OCI-M2 (cell line): ENCODE measurements around the gene LCN15.
"Not testable (repeated sequence)": the region's sequence is repeated elsewhere in the genome, so short reads cannot be mapped to it uniquely, and the experiment has no call there.

Experiments used
- DNase-seq: peaks from one replicate; lab custom pipeline; 2025; ENCODE audit not compliant: unreplicated experiment; lab: John Stamatoyannopoulos, UW

The LCN15 gene, protein sequence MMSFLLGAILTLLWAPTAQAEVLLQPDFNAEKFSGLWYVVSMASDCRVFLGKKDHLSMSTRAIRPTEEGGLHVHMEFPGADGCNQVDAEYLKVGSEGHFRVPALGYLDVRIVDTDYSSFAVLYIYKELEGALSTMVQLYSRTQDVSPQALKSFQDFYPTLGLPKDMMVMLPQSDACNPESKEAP

DNA sequence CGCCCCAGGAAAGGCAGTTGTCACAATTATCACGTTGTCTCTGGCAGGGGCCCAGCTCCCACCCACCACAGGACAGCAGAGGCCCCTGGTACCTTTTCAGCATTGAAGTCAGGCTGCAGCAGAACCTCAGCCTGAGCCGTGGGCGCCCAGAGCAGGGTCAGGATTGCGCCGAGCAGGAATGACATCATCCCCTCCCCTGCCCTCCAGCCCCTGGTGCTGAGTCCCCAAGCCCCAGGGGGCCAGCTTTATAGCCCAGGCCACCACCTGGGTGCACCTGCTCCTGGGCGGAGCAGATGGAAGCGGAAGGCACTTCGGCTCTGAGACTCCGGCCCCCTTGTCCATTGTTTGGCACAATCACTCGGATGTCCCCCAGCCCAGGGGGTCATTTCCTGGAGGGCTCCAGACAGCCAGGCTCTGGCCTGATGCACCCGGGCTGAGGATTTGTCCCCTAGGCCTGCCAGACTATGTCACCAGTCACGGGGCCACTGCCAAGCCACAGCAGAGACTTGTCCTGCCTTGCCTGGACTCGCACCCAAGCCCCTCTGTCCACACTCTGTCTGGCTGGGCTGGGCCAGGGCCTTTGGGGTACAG lies at the start of gene LCN15:
Gene LCN15, minus strand, starts transcription at position 218 of the 591 bp plus-strand sequence. Its CDS starts 30 bp downstream, at position 188.
- no peak for DNase-seq

DNA sequence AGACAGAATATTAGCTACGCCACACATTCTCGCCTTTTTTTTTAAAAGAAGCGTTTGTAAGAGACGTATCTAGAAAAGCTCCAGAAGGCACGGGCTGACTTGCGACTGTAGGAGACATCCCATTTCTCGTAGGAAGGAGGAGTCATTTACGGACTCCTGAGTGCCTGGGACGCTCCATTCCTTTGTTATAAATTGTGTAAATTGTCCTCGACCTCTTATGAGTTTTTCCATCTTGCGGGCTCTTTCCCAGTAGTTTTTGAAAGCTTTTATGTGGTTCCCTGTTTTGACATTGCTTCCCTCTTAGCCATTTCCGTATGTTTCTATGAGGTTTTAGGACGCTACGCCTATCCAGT lies 44.5 kb upstream of the LCN15 start:
- DNase-seq: no peak

DNA sequence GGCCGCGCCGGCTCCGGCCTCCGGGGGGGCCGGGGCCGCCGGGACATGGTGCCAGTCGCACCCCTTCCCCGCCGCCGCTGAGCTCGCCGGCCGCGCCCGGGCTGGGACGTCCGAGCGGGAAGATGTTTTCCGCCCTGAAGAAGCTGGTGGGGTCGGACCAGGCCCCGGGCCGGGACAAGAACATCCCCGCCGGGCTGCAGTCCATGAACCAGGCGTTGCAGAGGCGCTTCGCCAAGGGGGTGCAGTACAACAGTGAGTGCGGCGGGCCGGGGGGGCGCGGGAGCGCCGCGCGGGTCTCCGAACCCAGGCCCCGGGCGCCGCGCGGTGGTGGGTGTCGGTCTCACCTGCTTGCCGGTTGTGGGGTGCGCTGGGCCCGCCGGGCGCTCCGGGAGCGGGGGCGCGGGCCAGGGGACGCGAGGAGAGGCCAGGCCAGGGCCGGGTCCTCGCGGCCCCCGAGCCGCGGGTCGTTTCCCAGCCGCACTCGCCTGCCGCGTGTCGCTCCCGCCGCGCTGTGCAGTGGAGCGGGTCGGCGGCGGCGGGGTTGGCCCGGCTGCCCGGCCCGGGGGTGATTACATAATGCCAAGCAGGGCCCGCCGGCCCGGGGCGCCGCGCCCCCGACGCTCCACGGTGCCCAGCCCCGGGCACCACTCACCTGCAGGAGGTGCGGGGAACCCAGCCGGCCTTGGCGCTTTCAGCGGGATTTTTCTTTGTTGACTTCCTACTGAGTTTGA lies 43.9 kb upstream of the LCN15 start:
- no peak for DNase-seq

DNA sequence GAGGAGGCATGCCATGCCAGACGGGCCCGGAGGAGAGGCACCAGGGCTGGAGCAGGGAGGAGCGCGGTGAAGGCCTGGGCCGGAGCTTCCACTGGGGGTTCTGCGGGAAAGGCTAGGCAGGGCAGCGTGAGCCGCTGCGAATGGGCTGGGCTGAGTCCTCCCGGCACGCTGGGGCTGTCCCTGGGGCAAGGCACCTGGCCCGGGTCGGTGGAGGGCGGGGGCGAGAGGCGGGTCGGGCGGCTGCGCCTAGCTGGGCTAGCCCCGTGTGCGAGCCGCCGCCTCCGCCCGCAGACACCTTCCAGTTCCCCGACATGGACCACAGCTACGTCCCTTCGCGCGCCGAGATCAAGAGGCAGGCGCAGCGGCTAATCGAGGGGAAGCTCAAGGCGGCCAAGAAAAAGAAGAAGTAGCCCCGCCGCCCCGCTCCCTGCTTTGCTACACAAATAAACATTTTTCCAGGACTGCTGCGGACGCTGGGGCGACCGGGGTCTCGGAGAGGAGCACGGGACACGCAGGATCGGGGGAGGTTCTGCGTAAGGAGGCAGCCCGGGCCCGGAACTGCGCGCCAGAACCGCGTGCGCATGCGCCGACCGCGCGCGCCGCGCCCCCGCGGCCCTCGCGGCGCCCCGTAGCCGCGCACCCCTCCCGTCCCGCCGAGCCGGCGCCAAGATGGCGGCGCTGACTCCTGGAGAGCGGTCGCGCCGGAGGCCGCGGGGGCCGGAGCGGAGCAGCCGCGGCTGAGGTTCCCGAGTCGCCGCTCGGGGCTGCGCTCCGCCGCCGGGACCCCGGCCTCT lies 43.2 kb upstream of the LCN15 start, which contains the start of gene RABL6:
Gene RABL6, plus strand, starts transcription at position 668 of the 794 bp plus-strand sequence. CDS start 249 bp downstream, outside the sequence.
- no peak for DNase-seq

DNA sequence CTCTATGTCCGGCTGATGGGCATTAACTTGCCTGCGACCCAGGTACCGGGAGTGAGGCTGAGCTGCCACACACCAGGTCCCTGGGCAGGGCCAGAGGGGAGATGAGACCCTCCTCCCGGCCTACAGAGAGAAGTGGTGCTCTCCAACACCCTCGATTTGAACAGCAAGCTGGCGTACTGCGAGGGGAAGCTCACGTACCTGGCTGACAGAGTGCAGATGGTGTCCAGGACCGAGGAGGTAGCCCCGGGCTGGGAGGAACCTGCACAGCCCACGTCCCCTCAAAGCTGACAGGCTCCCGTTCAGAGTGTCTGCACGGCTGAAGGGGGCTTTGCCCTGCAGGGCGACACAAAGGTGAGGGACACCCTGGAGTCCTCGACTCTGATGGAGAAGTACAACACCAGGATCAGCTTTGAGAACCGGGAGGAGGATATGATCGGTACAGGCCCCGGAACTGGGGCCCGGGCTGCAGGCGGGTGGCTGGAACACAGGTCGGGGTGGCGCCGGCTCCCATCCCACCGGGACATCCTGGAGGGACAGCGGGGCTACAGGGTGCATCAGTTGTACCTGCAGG lies 42.4 kb upstream of the LCN15 start:
- DNase-seq: no peak

DNA sequence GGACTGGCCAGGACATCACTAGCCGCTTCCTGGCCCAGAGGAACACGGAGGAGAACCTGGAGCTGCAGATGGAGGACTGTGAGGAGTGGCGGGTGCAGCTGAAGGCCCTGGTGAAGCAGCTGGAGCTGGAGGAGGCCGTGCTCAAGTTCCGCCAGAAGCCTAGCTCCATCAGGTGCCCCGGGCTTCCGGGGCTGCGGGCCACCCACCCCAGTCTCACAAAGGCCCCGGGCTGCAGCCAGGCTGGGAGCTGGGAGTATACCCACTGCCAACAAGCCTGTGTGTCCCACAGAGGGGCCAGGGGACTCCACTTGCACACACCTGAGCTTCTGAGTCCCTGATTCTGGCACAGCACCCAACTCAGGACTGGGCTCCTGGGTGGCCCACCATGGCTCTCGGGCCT lies 41.7 kb upstream of the LCN15 start:
- no peak for DNase-seq

DNA sequence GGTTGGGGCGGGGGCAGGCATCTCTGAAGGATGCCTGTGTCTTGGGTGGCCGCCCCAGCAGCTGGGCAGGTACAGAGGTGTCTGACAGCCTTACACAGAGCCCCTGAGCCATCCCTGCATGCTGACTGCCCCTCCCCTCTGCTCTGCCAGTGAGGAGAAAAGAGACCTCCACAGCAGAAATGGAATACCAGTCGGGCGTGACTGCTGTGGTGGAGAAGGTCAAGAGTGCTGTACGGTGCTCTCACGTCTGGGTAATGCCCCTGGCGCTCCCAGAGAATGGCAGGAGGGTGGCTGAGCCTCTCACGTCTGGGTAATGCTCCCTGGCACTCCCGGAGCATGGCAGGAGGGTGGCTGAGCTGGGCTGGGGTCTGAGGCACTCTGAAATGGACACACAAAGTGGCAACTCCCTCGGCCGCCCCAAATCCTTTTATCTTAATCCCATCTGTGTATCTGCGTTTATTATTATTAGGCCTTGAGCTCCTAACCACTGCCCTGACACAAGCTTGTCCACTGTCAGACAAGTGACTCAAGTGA lies 41.0 kb upstream of the LCN15 start:
- DNase-seq: no peak

DNA sequence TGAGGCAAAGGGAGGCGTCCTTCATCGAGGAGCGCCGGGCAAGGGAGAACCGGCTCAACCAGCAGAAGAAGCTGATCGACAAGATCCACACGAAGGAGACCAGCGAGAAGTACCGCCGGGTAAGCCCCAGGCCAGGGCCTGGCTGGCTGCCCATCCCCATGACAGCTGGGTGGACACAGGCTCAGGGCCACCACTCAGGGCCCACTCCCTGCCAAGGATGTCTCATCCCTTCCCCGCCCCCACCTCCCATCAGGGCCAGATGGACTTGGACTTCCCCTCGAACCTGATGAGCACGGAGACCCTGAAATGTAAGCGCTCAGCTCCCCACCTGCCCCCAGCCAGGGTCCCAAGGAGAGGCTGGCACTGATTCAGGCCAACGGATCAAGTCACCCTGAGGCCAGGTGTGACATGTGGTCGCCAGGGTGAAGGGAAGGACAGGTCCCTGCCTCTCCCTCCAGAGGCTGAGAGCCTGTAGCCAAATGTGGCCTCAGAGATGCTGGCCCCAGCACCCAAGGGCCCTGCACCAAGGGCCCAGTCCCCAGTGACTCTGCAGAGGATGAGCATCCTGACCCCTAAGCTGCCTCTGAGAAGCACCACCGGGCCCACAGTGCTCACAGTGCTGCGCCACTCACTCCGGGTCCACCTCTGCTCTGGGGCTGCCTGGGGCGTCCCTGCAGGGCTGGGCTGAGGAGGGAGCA lies 40.3 kb upstream of the LCN15 start:
- no peak for DNase-seq

DNA sequence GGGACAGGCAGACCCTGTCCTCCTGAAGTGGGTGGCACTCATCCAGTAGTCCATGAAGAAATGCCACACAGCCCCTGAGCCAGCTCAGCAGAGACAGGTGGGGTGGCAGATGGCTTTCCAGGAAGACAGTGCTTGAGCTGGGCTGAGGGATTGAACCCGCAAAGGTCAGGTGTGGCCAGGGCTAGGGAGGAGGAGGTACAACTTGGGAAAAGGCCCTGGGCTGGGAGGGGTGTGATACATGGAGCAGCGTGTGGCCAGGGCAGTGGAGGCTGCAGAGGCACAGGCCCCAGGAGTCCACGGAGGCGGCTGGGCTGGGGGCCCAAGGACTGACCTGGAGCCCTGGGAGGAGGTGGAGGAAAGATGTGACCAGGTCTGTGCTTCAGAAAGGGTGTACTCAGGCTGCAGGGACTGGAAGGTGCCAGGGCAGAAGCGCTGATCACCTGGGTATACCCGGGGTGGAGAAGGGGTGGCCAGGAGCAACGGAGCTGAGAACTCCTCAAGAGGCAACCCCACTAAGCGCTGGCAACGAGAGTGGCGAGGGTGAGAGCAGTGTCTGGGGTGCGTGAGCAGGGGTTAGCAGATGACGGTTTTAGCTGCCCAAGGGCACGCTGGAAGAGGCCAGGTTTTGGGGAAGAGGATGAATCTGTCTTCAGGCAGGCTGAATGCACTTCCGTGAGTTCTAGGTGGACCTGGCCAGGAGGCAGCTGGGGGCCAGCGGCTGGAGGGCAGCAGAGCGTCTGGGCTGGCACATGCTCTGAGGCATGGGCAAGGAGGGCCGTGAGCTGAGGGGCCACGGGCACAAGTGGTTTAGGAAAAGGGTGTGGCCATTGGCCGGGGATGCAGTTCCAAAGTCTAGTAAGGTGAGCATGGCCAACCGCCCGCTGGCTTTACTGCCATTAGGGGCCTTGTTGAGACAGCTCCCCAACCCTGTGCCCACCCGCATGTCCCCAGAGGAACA lies 39.5 kb upstream of the LCN15 start:
- no peak for DNase-seq

DNA sequence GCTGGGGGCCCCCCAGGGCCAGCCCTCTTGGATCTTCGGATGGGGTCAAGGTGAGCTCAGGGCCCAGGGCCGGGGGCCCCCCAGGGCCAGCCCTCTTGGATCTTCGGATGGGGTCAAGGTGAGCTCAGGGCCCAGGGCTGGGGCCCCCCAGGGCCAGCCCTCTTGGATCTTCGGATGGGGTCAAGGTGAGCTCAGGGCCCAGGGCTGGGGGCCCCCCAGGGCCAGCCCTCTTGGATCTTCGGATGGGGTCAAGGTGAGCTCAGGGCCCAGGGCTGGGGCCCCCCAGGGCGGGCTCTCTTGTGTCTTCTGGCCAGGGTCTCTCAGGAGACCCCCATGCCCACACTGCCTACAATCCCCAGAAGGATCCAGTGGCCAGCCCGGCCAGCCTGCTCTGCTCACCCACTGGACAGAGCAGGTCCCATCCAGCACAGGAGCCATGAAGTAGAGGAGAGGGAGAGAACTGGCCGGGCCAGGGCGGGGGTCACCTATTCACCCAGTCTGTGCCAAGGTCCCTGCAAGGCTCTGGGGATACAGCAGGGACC lies 38.8 kb upstream of the LCN15 start:
- DNase-seq: not testable (repeated sequence)

DNA sequence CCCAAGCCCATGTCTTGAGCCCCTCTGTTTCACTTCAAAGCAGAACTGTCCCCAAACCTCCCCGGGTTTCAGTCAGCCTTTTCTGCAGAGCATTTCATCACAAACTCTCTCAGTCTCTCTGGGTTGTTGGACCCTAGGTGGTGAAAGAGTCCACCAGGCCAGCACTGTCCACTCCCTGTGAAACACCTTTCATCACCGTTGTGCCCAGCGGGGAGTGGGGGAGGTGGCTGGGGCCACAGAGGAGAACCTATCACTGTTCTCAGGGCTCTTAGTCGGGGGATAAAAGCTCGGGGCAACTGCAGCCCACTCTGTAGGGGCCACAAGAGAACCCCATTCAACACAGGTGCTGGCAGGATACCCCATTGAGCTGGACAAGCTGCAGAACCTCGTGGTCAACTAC lies 38.0 kb upstream of the LCN15 start:
- no peak for DNase-seq

DNA sequence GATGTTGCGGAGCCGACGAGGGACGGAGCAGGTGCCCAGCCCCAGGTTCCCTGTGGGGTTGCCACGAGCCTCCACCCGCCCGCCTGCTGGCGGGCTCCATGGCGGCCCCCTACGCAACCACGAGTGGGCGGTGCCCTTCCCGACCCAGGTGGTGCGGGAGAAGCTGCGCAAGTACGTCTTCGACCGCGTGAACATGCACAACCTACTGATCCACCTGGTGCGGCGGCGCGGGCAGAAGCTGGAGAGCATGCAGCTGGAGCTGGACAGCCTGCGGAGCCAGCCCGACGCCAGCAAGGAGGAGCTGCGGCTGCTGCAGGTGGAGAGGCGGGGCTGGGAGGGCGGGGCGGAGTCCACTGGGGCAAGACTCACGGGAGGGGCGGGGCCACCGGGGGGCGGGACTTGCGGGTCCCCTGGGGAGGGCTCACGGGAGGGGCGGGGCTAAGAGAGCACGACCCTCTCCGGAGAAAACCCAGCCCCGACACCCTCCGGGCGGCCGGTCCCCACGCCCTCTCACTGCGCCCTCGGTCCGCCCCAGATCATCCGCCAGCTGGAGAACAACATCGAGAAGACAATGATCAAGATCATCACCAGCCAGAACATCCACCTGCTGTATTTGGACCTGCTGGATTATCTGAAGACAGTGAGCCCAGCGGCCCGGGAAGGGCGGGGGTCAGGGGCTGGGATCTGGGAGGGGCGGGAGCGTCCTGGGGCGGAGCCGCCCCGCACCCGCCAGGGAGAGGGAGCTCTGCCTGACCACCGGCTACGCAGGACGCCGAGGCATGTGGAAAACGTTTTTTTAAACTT lies 35.7 kb upstream of the LCN15 start:
- no peak for DNase-seq

DNA sequence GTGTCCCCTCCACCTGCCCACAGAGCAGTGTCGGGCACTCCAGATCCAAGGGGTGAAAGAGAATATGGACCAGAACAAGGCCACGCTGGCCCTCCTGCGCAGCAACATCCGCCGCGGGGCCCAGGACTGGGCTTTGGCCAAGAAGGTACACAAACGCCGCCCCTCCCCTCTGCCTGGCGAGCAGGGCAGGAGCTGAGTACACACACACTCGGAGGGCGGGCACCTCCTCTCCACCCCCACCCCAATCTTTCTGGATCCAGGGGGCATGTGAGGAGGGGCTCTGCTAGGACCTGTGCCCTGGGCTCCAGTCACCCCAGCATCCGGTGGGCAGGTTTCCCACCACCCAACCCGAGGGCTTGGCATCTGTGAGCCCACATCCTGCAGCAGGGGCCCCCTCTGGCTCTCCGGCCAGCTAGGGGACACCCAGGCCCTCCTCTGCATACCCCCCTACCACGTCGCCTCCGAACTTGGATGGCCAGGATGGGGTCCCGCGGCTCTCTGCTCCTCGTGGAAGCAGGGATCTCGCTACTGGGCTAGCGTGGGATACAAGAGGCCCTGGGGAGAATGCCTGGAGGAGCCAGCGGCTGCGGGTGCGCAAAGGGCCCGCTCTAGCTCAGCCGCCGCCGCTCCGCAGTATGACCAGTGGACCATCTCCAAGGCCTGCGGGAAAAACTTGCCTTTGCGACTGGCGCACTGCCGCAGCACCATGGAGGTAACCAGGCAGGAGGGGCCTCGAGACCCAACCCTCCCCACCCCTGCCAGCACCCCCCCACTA lies 34.9 kb upstream of the LCN15 start:
- no peak for DNase-seq

DNA sequence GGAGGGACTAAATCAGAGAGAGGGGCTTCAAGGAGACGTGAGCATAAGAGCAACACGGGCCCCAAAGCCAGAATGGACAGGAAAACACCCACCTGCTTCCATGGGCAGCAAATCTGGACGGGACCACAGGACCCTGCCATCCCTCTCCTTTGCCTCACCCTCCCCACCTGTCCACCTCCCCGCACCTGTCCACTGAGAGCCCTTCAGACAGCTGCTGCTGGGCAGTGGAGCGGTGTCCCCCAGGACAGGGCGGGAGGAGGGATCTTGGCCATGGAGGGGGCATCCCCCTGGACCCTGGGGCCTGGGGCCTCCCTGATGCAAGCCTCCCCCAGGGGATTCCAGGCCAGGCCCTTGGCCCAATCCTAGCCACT lies 34.4 kb upstream of the LCN15 start:
- no peak for DNase-seq

DNA sequence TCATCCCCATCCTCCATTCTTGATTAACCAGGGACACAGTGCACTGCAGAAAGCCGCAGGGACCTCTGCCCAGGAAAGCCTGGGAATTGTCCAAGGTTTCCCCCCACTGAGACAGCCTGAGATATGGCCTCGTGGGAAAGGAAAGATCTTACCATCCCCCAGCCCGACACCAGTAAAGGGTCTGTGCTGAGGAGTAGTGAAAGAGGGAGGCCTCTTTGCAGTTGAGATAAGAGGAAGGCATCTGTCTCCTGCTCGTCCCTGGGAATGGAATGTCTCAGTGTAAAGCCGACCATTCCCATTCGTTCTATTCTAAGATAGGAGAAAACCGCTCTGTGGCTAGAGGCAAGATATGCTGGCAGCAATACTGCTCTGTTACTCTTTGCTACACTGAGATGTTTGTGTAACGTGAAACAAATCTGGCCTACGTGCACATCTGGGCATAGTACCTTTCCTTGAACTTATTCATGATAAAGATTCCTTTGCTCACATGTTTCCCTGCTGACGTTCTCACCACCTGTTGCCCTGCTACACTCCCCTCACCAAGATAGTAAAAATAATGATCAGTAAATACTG lies 32.5 kb upstream of the LCN15 start:
- not testable (repeated sequence) for DNase-seq

DNA sequence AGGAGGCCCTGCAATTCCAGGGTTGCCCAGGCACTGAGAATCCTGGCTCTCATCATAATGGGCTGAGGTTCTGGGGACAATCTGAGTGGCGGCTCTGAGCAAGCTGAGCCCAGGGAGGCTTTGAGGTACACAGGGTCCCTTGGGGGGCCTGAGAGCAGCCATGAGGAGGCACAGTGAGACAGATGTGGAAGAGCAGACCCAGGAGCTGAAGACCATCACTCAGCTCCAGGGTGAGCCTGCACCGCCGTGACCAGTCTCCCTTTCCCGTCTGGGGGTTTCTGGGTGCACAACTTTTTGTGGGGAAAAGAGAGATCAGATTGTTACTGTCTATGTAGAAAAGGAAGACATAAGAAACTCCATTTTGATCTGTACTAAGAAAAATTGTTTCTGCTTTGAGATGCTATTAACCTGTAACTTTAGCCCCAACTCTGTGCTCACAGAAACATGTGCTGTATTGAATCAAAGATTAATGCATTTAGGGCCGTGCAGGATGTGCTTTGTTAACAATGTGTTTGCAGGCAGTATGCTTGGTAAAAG lies 32.0 kb upstream of the LCN15 start, which contains the start of gene CCDC183:
Gene CCDC183, plus strand, starts transcription at position 101 of the 537 bp plus-strand sequence. Its CDS starts 60 bp downstream, at position 161.
- DNase-seq: no peak

DNA sequence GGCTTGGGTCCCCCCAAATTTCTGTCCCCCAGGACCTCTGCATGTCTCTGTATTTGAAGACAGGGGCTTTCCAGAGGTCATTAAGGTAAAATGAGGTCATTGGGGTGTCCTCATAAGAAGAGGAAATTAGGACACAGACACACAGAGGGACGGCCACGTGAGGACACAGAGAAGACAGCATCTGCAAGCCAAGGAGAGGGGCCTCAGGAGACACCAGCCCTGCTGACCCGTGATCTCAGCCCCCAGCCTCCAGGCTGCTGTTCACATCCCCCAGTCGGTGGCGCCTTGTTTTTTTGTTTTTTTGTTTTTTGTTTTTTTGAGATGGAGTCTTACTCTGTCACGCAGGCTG lies 30.7 kb upstream of the LCN15 start:
- DNase-seq: no peak
